ENCODE results near the gene SF3B2.

SF3B2 gene

GRCh38 chr11:66115638-66116301, 63.6 kb downstream of the SF3B2 start:
- peak in 1 of 42 donors; percentile 8 for DNase-seq
- intact Hi-C loops (cut with DNase I), result no loop called here

DNA sequence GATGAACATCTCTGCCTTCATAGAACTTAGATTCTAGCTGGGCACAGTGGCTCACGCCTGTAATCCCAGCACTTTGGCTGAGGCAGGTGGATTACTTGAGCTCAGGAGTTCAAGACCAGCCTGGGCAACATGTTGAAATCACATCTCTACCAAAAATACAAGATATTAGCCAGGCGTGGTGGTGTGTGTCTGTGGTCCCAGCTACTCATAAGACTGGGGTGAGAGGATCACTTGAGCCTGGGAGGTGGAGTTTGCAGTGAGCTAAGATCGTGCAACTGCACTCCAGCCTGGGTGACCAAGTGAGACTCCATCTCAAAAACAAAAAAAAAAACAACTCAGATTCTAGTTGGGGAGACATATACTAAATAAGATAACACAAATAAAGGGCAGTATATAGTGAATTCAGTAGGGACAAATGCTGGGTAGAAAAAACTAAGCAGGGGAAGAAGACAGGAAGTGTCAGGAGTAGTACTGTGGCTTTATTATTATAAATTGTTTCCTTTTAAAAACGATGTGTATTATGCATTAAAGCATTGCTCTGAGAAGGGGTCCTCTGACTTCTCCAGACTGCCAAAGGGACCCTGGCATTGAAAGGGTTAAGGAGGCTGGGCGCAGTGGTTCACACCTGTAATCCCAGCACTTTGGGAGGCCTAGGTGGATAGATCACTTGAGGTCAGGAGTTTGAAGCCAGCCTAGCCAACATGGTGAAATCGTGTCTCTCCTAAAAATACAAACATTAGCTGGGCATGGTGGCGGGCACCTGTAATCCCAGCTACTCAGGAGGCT, 64.6 kb downstream of the SF3B2 start:
- peak in 1 of 42 donors; percentile 18 for DNase-seq
- intact Hi-C loops (cut with DNase I), result no loop called here

- no peak for DNase-seq
- intact Hi-C loops (cut with DNase I), result no loop called here
These were observed 66.7 kb downstream of the SF3B2 start for GRCh38 chr11:66118847-66119246.
